ENCODE data around the gene MAN1A2.

Gene MAN1A2

DNA sequence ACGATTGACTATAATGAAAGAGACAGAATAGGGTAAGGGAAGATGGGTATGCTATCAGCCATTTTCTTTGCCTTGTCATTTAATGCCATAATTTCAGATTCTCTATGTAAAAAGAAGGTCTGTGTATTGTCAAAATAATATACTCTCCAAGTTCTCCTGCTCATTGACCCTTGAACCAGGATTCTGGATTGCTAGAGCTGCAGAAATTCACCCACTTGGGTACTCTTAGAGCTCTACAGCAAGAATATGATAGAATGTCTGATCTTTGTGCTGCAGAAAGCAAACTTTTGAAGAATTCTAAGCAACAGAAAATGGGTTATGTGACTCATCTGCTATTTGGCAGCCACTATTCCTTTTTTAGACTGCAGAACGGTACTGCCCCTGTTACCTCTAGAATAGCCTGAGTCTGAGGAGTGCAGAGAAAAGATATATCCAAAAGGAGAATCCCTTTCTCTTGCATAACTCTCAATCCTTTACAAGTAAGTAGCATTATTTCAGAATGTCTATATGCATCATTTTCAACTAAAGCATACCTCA lies 160.4 kb downstream of the MAN1A2 start:
- Histone ChIP-seq H3K36me3 (ENCODE audit: control insufficient read depth, insufficient read depth, low read length) (no peaks in the 10 kb centered on the region), H3K27me3 (ENCODE audit: control insufficient read depth, insufficient read depth, low read length) (no peaks in the 10 kb centered on the region), H3K4me1 (ENCODE audit: control insufficient read depth, insufficient read depth, low read length) (peaks cover 16% of the 10 kb centered on the region), H3K4me3 (ENCODE audit: low read length) (no peak overlapping the region), H3K9ac (ENCODE audit: low read length) (no peak overlapping the region), H3K9me3 (ENCODE audit: control insufficient read depth, low read length) (no peaks in the 10 kb centered on the region)

DNA sequence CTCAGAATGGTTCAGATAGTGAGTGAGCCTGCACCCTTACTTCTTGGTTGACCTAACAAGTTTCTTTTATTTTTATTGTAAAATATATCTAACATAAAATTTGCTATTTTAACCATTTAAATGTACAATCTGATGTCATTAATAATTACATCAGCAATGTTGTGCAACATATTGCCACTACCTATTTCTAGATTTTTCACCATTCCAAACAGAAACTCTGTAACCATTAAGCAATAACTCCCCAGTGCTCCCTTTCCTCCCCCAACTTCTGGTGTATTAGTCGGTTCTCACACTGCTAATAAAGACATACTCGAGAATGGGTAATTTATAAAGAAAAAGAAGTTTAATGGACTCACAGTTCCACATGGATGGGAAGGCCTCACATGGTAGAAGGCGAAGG lies 162.4 kb downstream of the MAN1A2 start:
- Histone ChIP-seq H3K9ac (ENCODE audit: low read length) (no peak overlapping the region), H3K4me3 (ENCODE audit: low read length) (no peak overlapping the region), H3K9me3 (ENCODE audit: control insufficient read depth, low read length) (no peaks in the 10 kb centered on the region), H3K36me3 (ENCODE audit: control insufficient read depth, insufficient read depth, low read length) (no peaks in the 10 kb centered on the region), H3K27me3 (ENCODE audit: control insufficient read depth, insufficient read depth, low read length) (no peaks in the 10 kb centered on the region), H3K4me1 (ENCODE audit: control insufficient read depth, insufficient read depth, low read length) (peaks cover 11% of the 10 kb centered on the region)

DNA sequence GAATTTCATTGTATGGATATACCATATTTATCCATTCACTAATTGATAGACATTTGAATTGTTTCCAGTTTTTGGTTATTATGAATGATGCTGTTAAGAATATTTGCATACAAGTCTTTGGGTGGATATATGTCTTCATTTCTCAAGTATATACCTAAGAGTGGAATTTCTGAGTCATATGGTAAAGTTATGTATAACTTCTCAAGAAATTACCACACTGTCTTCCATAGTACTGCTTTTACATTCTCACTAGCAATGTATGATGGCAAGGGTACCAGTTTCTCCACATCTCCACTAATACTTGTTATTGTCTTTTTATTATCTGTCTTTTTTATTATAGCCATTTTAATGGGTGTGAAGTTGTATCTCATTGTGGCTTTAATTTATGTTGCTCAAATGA lies 164.0 kb downstream of the MAN1A2 start:
- H3K4me3 ChIP-seq (ENCODE audit: low read length): no peak overlapping the region
- peaks cover 18% of the 10 kb centered on the region for H3K4me1 ChIP-seq (ENCODE audit: control insufficient read depth, insufficient read depth, low read length)
- no peaks in the 10 kb centered on the region for H3K27me3 ChIP-seq (ENCODE audit: control insufficient read depth, insufficient read depth, low read length)
- no peaks in the 10 kb centered on the region for H3K9me3 ChIP-seq (ENCODE audit: control insufficient read depth, low read length)
- H3K36me3 ChIP-seq (ENCODE audit: control insufficient read depth, insufficient read depth, low read length): no peaks in the 10 kb centered on the region
- H3K9ac ChIP-seq (ENCODE audit: low read length): no peak overlapping the region

DNA sequence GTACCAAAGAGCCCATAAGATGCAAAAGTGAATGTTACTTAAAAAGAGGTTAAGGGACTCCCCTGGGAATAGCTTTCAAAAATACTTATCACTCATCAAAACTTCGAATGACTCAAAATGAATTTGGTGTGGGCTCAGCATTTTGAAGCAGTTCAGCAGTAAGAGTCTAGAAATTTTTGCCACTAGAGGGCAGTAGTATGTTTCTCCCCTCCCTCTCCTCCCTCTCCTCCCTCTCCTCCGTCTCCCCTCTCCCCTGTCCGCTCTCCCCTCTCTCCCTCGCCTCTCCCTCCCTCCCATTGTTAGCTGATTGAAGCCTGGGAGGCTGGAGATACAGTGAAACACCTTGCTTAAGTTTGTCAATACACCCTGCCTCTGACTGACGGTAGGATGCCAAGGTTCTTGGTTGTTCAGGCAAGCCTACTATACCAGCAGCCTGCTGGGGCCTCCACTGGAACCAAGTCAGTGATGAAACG lies 167.8 kb downstream of the MAN1A2 start:
- Histone ChIP-seq H3K4me1 (ENCODE audit: control insufficient read depth, insufficient read depth, low read length) (peaks cover 8% of the 10 kb centered on the region), H3K9me3 (ENCODE audit: control insufficient read depth, low read length) (no peaks in the 10 kb centered on the region), H3K4me3 (ENCODE audit: low read length) (no peak overlapping the region), H3K27me3 (ENCODE audit: control insufficient read depth, insufficient read depth, low read length) (no peaks in the 10 kb centered on the region), H3K9ac (ENCODE audit: low read length) (no peak overlapping the region), H3K36me3 (ENCODE audit: control insufficient read depth, insufficient read depth, low read length) (no peaks in the 10 kb centered on the region)

DNA sequence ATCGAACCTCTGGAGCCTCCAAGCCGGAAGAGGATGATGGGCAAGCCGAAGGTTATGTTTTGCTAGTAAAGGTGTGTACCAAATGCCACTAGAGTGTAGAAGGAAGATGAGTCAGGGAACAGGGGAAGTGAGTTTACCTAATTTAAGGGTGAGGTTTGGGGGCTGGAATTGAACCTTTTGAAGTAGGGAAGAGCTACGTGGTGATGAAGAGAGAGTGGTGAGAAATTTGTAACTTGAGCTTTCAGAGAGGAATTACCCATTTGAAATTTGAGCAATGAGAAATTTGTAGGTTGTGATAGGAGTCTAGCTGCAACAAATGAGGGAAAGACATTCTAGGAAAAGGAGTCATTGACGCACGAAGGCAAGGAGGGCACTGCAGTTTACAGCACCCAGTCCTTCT lies 168.6 kb downstream of the MAN1A2 start:
- H3K27me3 ChIP-seq (ENCODE audit: control insufficient read depth, insufficient read depth, low read length): no peaks in the 10 kb centered on the region
- H3K4me1 ChIP-seq (ENCODE audit: control insufficient read depth, insufficient read depth, low read length): peaks cover 8% of the 10 kb centered on the region
- H3K36me3 ChIP-seq (ENCODE audit: control insufficient read depth, insufficient read depth, low read length): no peaks in the 10 kb centered on the region
- no peaks in the 10 kb centered on the region for H3K9me3 ChIP-seq (ENCODE audit: control insufficient read depth, low read length)
- no peak overlapping the region for H3K9ac ChIP-seq (ENCODE audit: low read length)
- H3K4me3 ChIP-seq (ENCODE audit: low read length): no peak overlapping the region

DNA sequence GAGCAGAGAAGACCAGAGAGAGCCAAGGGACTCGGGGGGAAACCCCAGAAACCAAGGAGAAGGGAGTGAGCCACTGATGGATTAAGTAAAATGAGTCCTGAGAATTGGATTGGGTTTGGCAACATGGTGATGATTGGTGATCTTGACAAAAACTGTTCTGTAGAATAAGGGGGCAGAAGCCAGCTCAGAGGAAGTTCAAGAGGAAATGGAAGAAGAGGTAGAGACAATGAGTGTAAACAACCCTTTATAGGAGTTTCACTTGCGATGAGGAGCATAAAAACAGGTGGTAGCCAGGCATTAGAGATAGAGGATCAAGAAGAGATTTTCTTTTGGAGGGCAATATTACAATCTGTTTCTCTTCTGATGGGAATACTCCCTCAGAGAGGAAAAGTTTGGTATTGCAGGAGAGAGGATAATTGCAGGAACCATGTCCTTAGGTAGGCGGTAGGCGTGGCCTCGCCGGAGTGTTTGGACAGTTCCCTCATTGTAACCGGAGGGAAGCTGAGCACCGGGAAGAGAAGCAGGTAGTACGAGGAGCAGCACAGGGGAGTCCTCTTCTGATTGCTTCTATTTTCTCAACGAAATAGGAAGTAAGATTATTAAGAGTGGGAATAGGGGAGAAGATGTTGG lies 170.2 kb downstream of the MAN1A2 start:
- no peaks in the 10 kb centered on the region for H3K27me3 ChIP-seq (ENCODE audit: control insufficient read depth, insufficient read depth, low read length)
- H3K4me1 ChIP-seq (ENCODE audit: control insufficient read depth, insufficient read depth, low read length): peaks cover 12% of the 10 kb centered on the region
- no peak overlapping the region for H3K9ac ChIP-seq (ENCODE audit: low read length)
- H3K36me3 ChIP-seq (ENCODE audit: control insufficient read depth, insufficient read depth, low read length): no peaks in the 10 kb centered on the region
- no peak overlapping the region for H3K4me3 ChIP-seq (ENCODE audit: low read length)
- no peaks in the 10 kb centered on the region for H3K9me3 ChIP-seq (ENCODE audit: control insufficient read depth, low read length)

DNA sequence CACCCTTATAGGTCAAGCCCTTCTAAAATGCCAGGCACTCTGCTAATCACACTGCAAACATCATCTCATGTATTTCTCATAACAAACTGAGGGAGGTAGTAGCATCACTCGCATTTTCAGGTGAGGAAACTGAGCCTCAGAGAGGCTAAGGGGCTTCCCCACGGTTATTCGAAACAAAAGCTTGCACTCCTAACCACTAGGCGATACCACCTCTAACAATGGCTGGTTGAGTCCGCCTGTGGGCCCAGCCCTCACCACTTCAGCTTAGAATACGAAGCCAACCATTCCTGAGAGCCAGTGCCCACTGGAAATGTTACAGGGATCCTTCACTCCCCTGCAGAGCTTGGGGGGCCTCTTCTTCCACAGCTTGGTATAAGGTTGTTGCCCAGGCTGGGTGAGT lies 173.3 kb downstream of the MAN1A2 start:
- H3K27me3 ChIP-seq (ENCODE audit: control insufficient read depth, insufficient read depth, low read length): no peaks in the 10 kb centered on the region
- no peaks in the 10 kb centered on the region for H3K36me3 ChIP-seq (ENCODE audit: control insufficient read depth, insufficient read depth, low read length)
- no peaks in the 10 kb centered on the region for H3K9me3 ChIP-seq (ENCODE audit: control insufficient read depth, low read length)
- peaks cover 23% of the 10 kb centered on the region for H3K4me1 ChIP-seq (ENCODE audit: control insufficient read depth, insufficient read depth, low read length)
- H3K9ac ChIP-seq (ENCODE audit: low read length): no peak overlapping the region
- H3K4me3 ChIP-seq (ENCODE audit: low read length): no peak overlapping the region

DNA sequence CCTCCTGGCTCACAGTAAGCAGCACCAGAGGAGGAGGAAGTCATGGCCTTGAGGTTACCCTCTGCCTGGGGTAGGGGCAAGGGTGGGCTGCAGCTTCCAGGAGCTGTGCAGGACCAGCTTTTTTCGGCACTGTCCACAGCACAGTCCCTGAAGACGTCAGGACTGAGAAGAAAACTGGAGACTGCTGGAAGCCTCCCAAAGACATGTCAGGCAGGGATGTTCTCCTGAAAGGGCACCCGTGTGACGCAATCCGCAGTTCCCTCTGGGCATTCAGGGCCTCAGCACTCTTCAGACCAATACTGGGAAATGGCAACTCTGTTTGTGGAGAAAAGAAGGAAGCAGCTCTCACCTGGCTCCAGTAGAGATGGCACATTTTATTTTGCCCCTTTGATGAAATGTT lies 173.8 kb downstream of the MAN1A2 start:
- Histone ChIP-seq H3K36me3 (ENCODE audit: control insufficient read depth, insufficient read depth, low read length) (no peaks in the 10 kb centered on the region), H3K9ac (ENCODE audit: low read length) (no peak overlapping the region), H3K27me3 (ENCODE audit: control insufficient read depth, insufficient read depth, low read length) (no peaks in the 10 kb centered on the region), H3K9me3 (ENCODE audit: control insufficient read depth, low read length) (no peaks in the 10 kb centered on the region), H3K4me1 (ENCODE audit: control insufficient read depth, insufficient read depth, low read length) (peaks cover 20% of the 10 kb centered on the region), H3K4me3 (ENCODE audit: low read length) (no peak overlapping the region)

DNA sequence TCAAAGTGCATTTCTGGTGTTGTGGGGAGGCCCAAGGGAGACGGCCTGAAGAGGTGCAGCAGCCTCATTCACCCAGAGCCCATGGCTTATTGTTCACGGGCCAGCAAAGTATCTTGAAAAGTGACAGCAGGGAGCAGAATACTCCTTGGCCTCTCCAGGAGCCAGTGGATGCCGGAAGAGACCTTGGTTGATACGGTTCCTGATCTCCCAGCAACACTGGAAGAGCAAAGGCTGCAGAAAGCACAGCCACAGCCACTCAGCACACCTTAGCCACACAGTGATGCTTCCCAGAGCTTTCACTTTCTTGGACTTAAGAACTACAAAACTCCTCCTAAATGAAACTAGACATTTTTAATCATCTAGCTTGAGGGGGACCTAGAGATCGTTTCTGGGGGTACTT lies 174.3 kb downstream of the MAN1A2 start:
- H3K4me1 ChIP-seq (ENCODE audit: control insufficient read depth, insufficient read depth, low read length): peaks cover 20% of the 10 kb centered on the region
- no peaks in the 10 kb centered on the region for H3K36me3 ChIP-seq (ENCODE audit: control insufficient read depth, insufficient read depth, low read length)
- H3K9me3 ChIP-seq (ENCODE audit: control insufficient read depth, low read length): no peaks in the 10 kb centered on the region
- H3K27me3 ChIP-seq (ENCODE audit: control insufficient read depth, insufficient read depth, low read length): no peaks in the 10 kb centered on the region
- H3K4me3 ChIP-seq (ENCODE audit: low read length): no peak overlapping the region
- H3K9ac ChIP-seq (ENCODE audit: low read length): no peak overlapping the region

DNA sequence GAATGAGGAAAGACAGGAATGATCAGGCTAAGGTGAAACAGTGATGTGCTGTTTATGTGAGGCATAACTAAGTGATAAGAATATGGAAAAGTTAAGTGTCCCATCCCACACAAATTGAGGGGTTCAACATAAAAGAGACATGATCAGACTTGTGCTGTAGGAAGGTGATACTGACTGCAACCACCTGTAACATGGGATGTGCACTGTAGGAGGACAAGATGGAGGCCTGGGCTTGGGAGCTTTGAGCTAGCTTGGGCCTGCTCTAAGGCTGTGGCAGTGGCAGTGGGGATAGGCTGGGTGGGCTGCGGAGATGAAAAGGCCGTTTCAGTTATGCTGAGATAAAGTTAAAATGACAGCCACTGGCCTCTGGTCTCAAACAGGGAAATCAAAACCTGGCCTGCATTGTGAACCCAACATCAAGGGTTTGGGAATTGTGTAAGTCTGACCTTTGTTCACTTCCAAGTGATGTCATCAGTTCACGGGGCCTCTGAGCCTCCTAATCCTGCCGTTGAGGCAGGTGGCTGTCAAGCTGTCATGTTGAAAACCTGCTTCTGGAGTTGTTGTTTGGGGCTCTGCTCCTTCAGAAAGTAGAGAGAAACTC lies 177.4 kb downstream of the MAN1A2 start:
- no peaks in the 10 kb centered on the region for H3K9me3 ChIP-seq (ENCODE audit: control insufficient read depth, low read length)
- H3K36me3 ChIP-seq (ENCODE audit: control insufficient read depth, insufficient read depth, low read length): no peaks in the 10 kb centered on the region
- H3K4me3 ChIP-seq (ENCODE audit: low read length): no peak overlapping the region
- no peak overlapping the region for H3K9ac ChIP-seq (ENCODE audit: low read length)
- H3K4me1 ChIP-seq (ENCODE audit: control insufficient read depth, insufficient read depth, low read length): peaks cover 20% of the 10 kb centered on the region
- no peaks in the 10 kb centered on the region for H3K27me3 ChIP-seq (ENCODE audit: control insufficient read depth, insufficient read depth, low read length)

DNA sequence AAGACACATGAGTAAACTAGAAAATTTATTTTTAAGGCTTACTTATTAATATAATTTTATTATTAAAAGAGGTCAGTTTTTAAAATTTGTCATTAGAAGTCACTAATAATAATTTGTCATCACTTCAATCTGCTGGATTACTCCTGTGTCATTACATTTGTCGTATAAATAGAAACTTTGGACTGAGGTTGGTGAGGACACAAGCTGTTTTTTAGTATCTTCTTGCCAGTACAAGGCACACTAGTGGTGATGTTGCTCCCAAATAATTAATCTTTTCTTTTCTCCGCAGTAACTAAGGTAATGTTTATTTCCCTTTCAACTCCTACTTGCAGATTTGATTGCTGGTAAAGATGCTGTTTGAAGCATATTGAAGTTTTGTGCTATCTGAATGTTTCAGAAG lies 179.2 kb downstream of the MAN1A2 start:
- Histone ChIP-seq H3K4me1 (ENCODE audit: control insufficient read depth, insufficient read depth, low read length) (peaks cover 17% of the 10 kb centered on the region), H3K9me3 (ENCODE audit: control insufficient read depth, low read length) (no peaks in the 10 kb centered on the region), H3K27me3 (ENCODE audit: control insufficient read depth, insufficient read depth, low read length) (no peaks in the 10 kb centered on the region), H3K36me3 (ENCODE audit: control insufficient read depth, insufficient read depth, low read length) (no peaks in the 10 kb centered on the region), H3K9ac (ENCODE audit: low read length) (no peak overlapping the region), H3K4me3 (ENCODE audit: low read length) (no peak overlapping the region)

DNA sequence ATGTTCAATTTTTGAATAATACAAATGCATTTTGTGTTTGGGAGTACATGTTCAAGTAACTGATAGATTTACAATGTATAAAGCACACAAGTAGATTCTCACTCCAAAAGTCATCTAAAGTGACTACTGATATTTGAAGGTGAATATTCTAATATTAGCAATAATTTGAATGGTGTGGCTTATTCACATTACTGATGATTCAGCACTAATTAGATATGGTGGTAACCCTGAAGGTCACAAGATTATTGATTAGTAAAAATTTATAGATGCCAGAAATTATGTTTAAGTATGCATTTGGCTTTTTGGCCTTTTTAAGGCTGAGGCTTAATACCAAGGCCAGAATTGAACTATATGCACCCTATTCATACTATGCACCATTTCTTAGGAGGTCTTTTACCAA lies 186.2 kb downstream of the MAN1A2 start:
- H3K36me3 ChIP-seq (ENCODE audit: control insufficient read depth, insufficient read depth, low read length): no peaks in the 10 kb centered on the region
- no peak overlapping the region for H3K4me3 ChIP-seq (ENCODE audit: low read length)
- no peaks in the 10 kb centered on the region for H3K27me3 ChIP-seq (ENCODE audit: control insufficient read depth, insufficient read depth, low read length)
- H3K9me3 ChIP-seq (ENCODE audit: control insufficient read depth, low read length): no peaks in the 10 kb centered on the region
- H3K9ac ChIP-seq (ENCODE audit: low read length): no peak overlapping the region
- H3K4me1 ChIP-seq (ENCODE audit: control insufficient read depth, insufficient read depth, low read length): no peaks in the 10 kb centered on the region
